A204.1 (cell line): ENCODE results near the gene MAD1L1.

Experiments used
- FAIRE-seq: peaks from 2 replicates; lab custom pipeline; 2012; peaks lifted over from hg19 to GRCh38; lab: Jason Lieb, UNC

The MAD1L1 gene

DNA sequence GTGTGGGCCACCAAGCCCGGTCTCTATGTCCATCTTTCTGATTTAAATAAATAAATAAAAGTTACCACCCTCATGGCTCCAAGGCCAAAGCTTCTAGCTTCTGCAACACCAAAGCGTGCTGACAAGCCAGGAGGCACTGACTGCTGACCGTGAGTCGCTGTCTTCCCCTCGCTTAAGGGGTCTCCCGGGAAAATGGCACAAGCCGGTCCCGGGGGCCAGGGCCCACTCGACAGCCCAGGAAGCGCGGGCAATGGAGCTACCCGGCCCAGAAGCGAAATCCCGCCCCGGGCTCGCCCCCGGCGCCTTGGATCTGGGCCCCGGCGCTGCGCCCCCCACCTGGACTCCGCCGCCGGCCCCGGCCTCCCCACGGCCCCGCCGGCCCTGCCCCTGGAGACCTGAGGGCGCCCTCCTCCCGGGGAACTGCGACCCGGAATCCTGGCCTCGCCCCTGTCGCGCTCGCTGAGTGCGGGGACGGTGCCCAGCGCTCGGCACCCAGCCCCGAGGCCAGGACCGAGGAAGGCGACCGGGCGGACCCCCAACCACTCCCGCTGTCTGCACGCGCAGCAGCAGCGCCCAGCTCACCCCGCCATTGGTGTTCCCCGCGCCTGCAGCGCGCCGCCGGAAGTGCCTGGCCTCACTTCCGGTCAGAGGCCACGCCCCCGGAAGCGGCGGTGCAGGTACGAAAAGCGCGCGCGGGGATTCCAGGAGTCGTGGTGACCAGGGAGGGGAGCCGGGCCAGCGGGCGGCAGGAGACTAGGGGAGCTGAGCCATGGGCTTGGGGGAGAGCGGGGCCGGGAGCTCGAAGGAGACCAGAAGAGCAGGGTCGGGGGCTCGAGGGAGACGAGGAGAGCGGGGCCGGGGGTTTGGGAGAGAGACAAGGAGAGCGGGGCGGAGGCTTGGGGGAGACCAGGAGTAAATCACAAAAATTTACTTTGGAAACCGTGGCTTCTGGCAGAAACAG lies 9.1 kb upstream of the MAD1L1 start, which contains the start of the genes MRM2 and NUDT1:
TSS of gene MRM2 (minus strand) at position 626 of the 961 bp plus-strand sequence. CDS start at position 590, 36 bp downstream.
TSS of gene NUDT1 (plus strand) at position 647 of the 961 bp plus-strand sequence. CDS start 2,349 bp downstream, outside the sequence.
- FAIRE-seq = no peak

DNA sequence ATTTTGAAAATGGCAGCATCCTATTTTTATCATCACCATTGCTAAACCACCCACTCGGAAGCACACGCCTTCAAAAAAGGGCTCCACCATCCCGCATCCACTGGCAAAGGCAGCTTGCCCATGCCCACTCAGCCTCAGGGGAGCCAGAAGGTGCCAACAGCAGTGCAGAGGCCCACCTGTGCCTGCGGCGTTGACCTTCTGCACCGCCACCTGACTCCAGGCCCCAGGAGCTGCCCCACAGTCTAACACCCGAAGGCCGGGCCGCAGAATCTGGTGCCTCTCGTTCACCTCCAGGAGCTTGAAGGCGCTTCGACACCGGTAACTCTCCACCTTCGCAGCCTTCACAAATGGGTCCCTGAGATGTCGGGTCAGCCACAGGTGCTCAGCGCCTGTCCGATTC lies 6.5 kb upstream of the MAD1L1 start:
- FAIRE-seq = no peak

DNA sequence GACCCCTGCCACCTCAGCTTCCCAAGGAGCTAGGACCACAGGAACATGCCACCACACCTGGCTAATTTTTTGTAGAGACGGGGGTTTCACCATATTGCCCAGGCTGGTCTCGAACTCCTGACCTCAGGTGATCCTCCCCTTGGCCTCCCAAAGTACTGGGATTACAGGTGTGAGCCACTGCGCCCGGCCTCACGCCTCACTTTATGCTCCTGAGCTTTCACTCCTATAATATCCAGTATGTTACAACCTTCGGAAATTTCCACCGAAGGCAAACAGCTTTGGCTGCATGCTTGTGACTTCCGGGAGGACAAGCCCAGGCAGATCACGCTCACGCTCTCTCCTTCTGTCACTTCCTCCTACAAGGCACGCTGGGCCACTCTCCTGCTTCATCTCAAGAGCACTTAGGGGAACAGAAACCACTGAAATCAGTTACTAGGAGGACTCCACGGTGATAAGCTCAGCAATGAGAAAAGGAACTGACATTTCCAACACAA lies 4.4 kb upstream of the MAD1L1 start:
- FAIRE-seq = no peak

DNA sequence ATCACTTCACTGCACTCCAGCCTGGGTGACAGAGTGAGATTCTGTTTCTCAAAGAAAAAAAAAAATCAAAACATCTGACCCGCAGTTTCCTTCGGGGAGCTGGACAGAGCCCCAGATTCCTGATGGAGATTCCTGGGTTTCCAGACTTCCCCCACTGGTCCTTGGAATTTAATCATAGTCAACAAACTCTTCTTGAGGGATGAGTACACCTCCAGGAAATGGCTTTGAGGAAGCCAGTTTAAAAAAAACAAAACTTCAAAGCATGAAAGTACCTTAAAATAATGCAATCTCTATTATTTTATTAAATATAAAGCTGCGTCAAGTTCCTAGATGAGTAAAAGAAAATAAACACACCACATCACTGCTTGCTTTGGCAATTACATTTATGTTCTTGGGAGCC lies 1.2 kb upstream of the MAD1L1 start:
- no peak for FAIRE-seq

DNA sequence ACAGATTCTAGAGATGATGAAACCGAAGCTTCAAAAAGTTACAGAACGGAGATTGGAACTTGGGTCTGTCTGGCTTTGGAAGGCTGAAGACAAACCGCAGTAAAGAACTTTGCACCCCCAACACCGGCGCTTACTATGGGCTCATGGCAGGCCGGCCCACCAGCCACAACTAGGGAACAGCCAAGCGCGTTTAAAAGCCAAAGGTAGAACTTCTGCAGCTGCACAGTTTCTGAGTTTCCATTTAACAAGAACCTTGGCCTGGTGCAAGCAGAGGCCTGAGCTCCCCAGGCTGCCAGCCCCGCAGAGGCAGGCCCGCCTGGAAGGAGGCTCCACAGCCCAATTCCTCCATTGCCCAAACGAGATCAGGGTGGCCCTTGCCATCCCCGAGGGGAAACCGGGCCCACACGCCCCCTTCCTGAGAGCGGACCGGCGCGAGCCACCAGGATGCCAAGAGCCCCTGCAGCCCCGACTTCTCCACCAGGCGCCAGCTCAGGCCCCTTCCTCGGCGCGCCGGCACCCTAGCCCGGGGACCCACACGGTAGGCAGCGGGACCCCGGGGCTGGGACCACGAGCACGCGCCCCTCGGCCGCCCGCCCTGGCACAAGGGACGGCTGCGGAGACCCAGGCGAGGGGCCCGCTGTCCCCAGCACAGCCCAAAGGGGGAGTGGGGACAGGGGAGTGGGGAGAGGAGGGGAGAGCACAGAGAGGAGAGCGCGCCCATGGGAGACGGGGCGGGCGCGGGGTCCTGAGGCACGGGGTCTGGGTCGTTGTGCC lies 566 bp downstream of the MAD1L1 start:
- no peak for FAIRE-seq

DNA sequence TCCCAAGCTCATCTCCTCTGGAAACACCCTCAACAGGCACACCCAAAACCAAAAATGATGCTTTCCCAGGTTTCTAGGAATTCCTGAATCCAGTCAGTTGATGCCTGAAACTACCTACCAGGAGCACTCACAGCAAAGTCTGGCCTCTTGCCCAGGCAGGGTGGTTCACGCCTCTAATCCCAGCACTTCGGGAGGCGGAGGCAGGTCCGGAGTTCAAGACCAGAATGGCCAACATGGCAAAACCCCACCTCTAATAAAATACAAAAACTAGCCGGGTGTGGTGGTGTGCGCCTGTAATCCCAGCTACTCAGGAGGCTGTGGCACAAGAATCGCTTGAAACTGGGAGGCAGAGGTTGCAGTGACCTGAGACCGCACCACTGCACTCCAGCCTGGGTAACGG lies 1.9 kb downstream of the MAD1L1 start:
- no peak for FAIRE-seq

DNA sequence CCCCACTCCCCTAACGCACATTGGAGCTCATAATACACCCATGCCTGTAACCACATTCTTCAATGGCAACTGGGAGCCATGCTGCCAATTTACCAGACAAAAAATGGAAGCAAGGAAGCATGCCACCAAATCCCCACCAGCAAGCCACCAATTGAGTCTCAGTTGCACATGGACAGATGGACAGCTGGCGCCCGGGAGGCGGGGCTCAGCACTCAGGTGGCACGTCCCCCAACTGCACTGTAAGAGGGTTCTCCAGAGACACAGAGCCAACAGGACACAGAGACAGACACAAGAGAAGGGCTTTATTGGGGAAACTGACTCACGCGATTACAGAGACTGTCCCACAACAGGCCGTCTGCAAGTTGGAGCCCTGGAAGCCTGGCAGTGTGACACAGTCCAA lies 2.5 kb downstream of the MAD1L1 start:
- FAIRE-seq = no peak

DNA sequence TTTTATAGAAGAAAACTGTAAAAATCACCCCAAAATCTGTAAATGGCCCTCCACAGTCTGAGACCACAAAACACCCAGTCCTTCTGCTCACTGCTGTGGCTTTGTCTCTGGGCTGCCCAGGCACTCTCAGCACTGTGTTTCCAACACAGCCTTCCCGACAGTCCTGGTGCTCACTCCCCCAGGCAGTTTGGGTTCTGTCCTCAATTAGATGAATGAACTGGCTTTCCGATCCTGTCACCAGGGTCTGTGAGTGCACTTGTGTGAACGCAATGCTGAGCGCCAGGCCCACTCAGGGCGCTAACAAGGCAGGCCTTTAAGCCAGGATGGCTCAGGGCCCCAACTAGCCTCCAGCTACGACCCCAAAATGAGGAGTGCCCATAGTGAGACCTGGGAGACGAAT lies 3.3 kb downstream of the MAD1L1 start:
- no peak for FAIRE-seq

DNA sequence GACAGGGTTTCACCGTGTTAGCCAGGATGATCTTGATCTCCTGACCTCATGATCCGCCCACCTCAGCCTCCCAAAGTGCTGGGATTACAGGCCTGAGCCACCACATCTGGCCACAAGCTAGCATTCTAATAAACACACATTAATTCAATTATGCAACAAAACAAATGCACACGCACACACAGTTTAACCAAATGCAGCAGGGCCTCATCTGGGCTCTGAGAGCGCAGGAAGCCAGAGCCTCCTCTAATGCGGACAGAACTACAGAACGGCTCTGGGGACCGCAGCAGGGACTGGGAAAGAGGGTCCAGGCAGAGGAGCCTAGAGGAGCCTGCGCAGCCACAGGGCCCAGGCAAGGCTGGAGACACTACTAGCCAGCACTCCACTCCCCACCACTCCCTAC lies 3.8 kb downstream of the MAD1L1 start:
- no peak for FAIRE-seq

DNA sequence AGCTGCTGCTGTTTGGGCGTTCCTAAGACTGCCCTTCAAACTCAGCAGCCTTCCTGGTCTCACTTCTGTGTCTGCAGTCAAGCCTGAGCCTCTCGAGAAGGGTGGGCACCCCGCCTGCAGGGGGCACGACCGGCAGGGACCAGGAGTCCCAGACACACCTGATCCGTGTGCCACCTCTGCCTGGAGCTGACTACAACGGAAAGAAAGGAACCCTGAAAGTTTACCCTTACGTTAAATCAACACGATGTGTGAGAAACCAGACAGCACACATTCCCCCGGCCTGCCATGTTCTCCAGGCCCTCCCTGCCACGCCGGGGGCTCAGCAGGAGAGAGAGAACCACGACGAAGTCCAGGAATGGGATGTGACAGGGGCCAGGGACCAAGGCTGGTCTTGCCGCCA lies 5.0 kb downstream of the MAD1L1 start:
- FAIRE-seq = no peak

DNA sequence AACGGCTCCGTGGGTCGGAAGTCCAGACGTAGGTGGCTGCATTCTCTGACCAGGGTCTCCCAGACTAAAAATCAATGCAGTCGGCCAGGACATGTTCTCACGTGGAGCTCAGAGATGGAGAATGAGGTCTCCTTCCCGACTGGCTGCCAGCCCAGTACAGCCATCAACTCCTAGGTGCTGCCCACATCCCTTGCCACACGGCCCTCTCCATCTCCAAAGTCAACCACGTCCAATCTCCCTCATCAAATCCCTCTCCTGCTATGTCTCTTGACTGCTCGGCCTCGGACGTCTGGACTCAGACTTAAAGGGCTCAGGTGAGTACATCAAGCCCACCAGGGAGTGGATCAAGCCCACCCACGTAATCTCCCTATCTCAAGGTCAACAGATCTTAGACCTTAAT lies 6.9 kb downstream of the MAD1L1 start:
- no peak for FAIRE-seq

DNA sequence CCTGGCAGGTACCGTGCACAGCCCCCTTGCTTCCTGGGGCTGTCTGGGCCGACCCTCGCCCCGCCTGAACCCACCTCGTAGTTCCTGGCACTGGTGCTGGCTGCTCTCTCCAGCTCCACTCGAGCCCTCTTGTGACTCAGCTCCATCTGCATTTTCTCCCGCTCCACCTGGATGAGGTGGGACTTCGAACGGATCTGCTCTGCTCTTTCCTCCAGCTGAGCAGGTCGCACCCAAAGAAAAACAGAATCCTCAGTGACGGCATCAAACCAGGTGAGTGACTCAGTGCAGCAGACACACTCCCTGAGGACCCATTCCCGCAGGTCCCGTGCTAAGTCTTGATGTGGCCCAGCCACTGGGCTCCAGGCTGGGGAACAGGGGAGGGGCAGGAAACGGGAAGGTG lies 7.4 kb downstream of the MAD1L1 start:
- no peak for FAIRE-seq

DNA sequence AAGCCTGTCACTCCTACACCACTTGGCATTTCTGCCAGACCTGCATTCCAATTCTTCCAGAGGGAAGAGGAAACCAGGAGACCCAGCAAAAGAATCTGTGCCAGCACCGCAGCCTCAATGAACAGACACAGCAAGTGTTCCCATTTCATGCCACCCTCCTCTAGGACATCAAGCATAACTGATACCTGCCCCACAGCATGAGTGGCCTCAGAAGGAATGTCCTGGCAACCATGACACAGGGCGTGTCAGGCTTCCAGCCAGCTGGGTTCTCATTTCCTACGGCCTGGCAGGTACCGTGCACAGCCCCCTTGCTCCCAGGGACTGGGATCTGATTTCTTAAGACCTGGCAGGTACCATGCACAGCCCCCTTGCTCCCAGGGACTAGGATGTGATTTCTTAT lies 7.8 kb downstream of the MAD1L1 start:
- no peak for FAIRE-seq

DNA sequence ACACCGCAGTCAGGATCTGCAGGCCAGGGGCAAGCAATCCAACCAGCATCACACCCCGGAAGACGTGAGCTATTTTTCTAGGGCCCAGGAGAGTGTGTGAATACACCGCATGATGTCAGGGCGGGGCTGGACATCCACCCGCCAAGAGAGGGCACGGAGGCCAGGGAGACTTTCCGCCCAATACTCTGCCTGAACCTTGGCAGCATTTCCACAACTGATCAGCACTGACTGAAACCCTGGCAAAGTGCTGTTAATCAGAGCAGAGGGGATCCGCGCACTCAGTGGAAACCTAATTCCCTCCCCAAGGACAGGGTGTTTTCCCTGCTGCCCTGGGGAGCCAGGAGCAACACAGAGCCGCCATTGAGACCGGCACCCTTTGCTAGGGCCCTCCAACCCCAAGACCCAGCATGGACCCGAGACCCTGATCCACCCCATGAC lies 8.2 kb downstream of the MAD1L1 start:
- no peak for FAIRE-seq

DNA sequence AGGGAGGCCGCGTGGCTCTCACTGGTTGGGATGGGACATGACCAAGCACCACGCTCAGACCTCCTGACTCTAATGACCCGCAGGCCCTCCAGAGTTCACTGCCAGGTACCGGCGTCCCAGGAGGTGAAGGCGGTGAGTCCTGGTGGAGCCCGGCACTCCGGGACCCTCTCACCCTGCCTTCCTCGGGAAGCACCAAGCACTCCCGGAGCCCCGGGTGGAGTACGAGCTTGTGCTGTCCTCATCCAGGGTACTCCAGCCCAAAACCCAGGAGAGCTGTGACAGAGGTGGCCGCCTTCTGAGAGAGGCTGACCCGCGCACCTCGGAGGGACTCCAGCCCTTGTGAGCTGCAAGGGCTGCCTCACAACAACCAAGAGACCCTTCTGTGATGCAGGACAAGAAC lies 9.4 kb downstream of the MAD1L1 start:
- FAIRE-seq = no peak

DNA sequence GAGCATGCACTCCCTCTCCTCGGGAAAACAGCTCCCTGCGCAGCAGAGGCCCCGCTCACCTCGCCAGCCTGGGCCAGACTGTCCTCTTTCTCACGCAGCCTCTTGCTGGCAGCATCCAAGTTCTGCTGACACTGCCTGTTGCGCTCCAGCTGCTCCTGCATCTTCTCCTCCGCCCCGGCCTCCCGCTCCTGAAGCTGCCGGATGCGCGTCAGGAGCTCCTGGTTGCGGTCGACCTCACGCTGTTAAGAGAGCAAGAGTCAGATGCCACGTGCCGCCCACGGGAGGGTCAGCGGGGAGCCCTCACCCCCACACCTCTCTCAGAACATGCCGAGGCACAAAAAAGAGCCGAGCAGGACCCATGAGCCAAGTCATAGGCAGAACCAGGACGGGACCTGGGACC lies 10.2 kb downstream of the MAD1L1 start:
- FAIRE-seq = no peak

DNA sequence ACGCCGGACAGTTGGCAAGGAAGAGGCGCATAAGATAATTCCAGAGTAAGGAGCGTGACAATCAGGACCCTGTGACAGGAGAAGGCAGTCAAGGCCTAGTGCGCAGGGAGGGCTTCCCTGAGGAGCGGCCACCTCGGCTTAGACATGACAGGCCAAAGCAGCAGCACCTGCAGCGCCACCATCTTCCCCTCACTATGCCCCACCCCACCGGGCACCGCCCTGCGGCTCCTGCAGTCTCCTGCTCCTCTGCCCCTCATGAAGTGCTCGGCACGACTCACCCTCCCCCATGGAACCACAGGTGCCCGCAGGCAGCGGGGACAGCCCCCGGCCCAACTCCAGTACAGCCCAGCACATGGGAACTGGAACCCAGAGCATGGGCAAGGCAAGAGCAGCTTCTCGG lies 11.8 kb downstream of the MAD1L1 start:
- FAIRE-seq = no peak

DNA sequence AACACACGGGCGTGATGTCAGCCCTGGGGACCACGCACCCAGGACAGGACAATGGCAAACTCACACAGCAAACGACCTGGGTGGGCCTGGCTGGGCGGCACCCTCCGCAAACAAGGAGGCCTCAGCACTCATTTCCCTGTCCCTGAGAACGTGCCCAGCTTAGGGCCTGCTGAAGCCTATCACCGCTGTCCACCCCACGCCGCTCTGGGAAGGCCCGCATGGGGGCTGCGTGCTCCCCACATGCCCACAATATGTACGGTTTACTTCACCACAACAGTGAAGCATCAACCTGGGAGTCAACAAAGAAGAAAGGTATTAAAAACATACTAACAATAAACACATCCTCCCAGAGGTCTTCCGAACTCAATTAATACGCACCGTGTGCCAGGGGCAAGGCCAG lies 12.2 kb downstream of the MAD1L1 start:
- FAIRE-seq = no peak

DNA sequence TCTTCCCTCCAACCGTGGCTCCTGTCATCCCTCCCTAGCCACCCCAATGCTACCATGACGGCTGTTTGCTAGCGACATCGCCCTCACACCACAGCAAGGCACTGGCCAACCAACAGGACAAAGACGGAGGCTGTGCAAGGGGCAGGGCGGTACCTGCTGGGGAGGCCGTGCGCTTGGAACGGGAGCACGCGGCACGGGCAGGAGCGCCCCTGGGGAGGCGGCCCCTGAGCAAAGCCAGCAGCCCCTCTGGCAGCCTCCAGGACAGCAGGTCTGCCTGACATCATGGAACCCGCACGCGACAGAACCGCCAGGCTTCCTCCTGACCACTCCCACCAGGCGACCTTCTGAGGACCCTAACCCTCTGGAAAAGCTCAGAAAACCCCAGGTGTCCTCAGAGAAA lies 12.7 kb downstream of the MAD1L1 start:
- FAIRE-seq = no peak

DNA sequence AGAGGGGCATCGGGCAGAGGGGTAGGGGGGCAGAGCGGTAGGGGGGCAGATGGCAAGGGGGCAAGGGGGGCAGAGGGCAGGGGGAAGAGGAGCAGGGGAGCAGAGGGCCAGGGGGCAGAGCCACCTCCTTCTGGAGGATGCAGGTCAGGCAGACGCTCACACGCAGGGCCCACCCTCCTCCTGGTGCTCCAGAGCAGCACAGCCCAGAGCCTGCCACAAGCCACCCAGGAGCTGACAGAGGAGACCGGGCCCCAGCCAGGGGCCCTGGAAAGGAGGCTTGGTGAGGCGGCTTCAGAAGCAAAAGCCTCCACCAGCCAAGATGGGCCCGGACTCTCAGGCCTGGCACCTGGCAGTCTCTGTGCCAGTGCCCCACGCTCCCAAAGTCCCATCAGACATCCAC lies 13.1 kb downstream of the MAD1L1 start:
- no peak for FAIRE-seq

DNA sequence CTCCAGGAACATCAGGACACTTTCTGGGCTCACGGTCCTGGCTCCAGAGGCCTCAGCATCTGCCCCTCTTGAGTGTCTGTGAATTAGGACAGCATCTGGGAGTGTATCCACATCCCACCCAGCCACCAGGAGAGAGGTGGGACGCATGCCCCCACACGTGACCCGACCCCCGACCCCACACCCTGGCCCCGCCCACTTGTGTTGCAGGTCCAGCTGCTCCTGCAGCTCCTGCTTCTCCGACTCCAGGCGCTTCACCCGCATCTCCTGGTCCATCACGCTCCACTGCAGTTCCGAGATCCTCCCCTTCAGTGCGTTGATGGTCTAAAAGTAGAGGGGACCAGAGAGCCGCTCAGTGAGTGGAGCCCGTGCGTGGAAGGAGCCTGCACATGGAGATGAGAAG lies 13.6 kb downstream of the MAD1L1 start:
- no peak for FAIRE-seq

DNA sequence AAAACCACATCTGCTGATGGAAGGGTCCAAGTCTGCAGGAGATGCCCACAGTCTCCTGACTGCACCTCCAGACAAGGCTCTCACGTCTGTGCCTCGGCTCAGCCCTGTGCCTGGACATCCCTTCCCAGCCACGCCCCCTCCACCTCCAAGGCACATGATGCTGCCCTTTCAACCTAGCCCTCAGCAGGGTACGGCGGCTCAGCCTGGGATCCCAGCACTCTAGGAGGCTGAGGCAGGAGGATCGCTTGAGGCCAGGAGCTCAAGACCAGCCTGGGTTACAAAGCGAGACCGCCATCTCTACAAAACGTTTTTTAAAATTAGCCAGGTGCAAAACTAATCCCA lies 14.3 kb downstream of the MAD1L1 start:
- no peak for FAIRE-seq
